GM12874 (cell line): ENCODE data around the gene AJM1.

Source experiments
- CTCF ChIP-seq: IDR thresholded peaks from 2 replicates; pipeline ENCODE4 v1.5.1; 2011; ENCODE audit warnings: low read depth, mild to moderate bottlenecking, control low read depth, low read length, moderate library complexity; ENCODE audit not compliant: insufficient read depth

AJM1 gene

GRCh38 chr9:136839229-136840139 is 2.8 kb upstream of the AJM1 start:
- TF ChIP-seq CTCF: no peak

- TF ChIP-seq CTCF: no peak
Observed at GRCh38 chr9:136840140-136840876, 2.0 kb upstream of the AJM1 start.

- no peak for TF ChIP-seq CTCF
Observed at GRCh38 chr9:136840877-136841645, 1.2 kb upstream of the AJM1 start.

- peak; percentile 61 for TF ChIP-seq CTCF
Observed at GRCh38 chr9:136843801-136844740, 1.8 kb downstream of the AJM1 start.

GRCh38 chr9:136844761-136845464 is 2.6 kb downstream of the AJM1 start:
- no peak for TF ChIP-seq CTCF

GRCh38 chr9:136845465-136846260 is 3.4 kb downstream of the AJM1 start:
- TF ChIP-seq CTCF: no peak
